HepG2 (cell line): Measurements from ENCODE around the gene FBXO5. TPM values are rescaled to one million over a fixed set of nuclear protein-coding genes. Genes with fewer than 3 reads are reported as not detected.

Experiments used
- GLI4 ChIP-seq: sonication (generic); formaldehyde crosslinking; IDR thresholded peaks from 2 replicates; pipeline ENCODE4 v1.5.1; 2020; ENCODE audit warnings: missing genetic modification reagents, mild to moderate bottlenecking, moderate library complexity, borderline replicate concordance
- HNRNPLL ChIP-seq: fragments of 200-400 bp; formaldehyde crosslinking; IDR thresholded peaks from 2 replicates; pipeline ENCODE4 v1.6.1; 2017; ENCODE audit warnings: mild to moderate bottlenecking, low read depth, low read length; ENCODE audit not compliant: poor library complexity, severe bottlenecking
- MAFK ChIP-seq, 2 experiments: IDR thresholded peaks in 1 of 2; conservative IDR thresholded peaks in 1 of 2; 2 replicates each; pipeline ENCODE4 v1.6.1; 2011; ENCODE audit warnings: improper control_type of control experiment in 2 of 2, low read length in 2 of 2
- MIXL1 ChIP-seq: IDR thresholded peaks from 2 replicates; pipeline ENCODE4 v1.6.1; 2016
- MTF1 ChIP-seq: sonication (generic); formaldehyde crosslinking; IDR thresholded peaks from 2 replicates; pipeline ENCODE4 v1.5.0; 2020; ENCODE audit warnings: missing genetic modification reagents
- NR2F6 ChIP-seq, 2 experiments: IDR thresholded peaks; 2 replicates each; pipeline ENCODE4 v1.6.1; 2016; ENCODE audit warnings: antibody characterized with exemption in 1 of 2, mild to moderate bottlenecking in 1 of 2
- TFAP4 ChIP-seq: sonication (generic); IDR thresholded peaks from 2 replicates; pipeline ENCODE4 v1.6.1; 2016; ENCODE audit warnings: low read depth, borderline replicate concordance
- ZMYM2 ChIP-seq: sonication (generic); formaldehyde crosslinking; IDR thresholded peaks from 2 replicates; pipeline ENCODE4 v1.8.0; 2022; ENCODE audit warnings: mild to moderate bottlenecking, missing genetic modification reagents
- ZNF136 ChIP-seq: sonication (generic); formaldehyde crosslinking; IDR thresholded peaks from 2 replicates; pipeline ENCODE4 v1.8.1; 2022; ENCODE audit warnings: low read depth, mild to moderate bottlenecking, moderate library complexity, missing genetic modification reagents
- ZNF160 ChIP-seq: sonication (generic); formaldehyde crosslinking; IDR thresholded peaks from 2 replicates; pipeline ENCODE4 v1.8.0; 2022; ENCODE audit warnings: mild to moderate bottlenecking, inconsistent platforms, missing genetic modification reagents
- ZNF367 ChIP-seq: sonication (generic); formaldehyde crosslinking; IDR thresholded peaks from 2 replicates; pipeline ENCODE4 v1.4.0; 2020; ENCODE audit warnings: missing genetic modification reagents, borderline replicate concordance
- ZNF652 ChIP-seq: IDR thresholded peaks from 2 replicates; pipeline ENCODE4 v1.6.1; 2016; ENCODE audit warnings: low read depth, borderline replicate concordance
- ZNF678 ChIP-seq: sonication (generic); formaldehyde crosslinking; IDR thresholded peaks from 2 replicates; pipeline ENCODE4 v1.4.0; 2020; ENCODE audit warnings: mild to moderate bottlenecking, missing genetic modification reagents
- ZNF761 ChIP-seq: sonication (generic); formaldehyde crosslinking; conservative IDR thresholded peaks from 2 replicates; pipeline ENCODE4 v1.4.0; 2020; ENCODE audit warnings: mild to moderate bottlenecking, missing genetic modification reagents
- ZNF839 ChIP-seq: sonication (generic); formaldehyde crosslinking; IDR thresholded peaks from 2 replicates; pipeline ENCODE4 v1.4.0; 2020; ENCODE audit warnings: missing genetic modification reagents, mild to moderate bottlenecking, borderline replicate concordance
- polyA plus RNA-seq, 8 experiments: library from polyadenylated mRNA; depleted of rRNA in 3 of 8; stranded (reverse) in 7 of 8; unstranded in 1 of 8; fragments of >200 nt; fragmentation: Illumina TruSeq in 4 of 8; extraction: Trizol in 4 of 8; gene quantifications; 2 replicates each; pipeline versions ENCODE4 v1.2.1 to v1.2.3, GENCODE V29; 2011 to 2016; ENCODE audit warnings: low read depth in 4 of 8, missing spikeins in 1 of 8, mixed read lengths in 1 of 8; ENCODE audit not compliant: insufficient read depth in 1 of 8
- total RNA-seq, 5 experiments: library from RNA; depleted of rRNA; stranded (reverse); fragments of >200 nt; fragmentation: Illumina TruSeq; extraction: Trizol; gene quantifications; 2 replicates each; pipeline ENCODE4 v1.2.3, GENCODE V29; 2016; ENCODE audit warnings: low read depth in 1 of 5
- TF ChIP-seq, protein P1 (sequence below): sonication (generic); formaldehyde crosslinking; IDR thresholded peaks from 2 replicates; pipeline ENCODE4 v1.4.0; 2020; ENCODE audit warnings: mild to moderate bottlenecking, missing genetic modification reagents, borderline replicate concordance
- TF ChIP-seq, protein P2 (sequence below): sonication (generic); formaldehyde crosslinking; IDR thresholded peaks from 2 replicates; pipeline ENCODE4 v1.5.0; 2020; ENCODE audit warnings: mild to moderate bottlenecking, missing genetic modification reagents, moderate library complexity
- TF ChIP-seq, protein P3 (sequence below): sonication (generic); formaldehyde crosslinking; IDR thresholded peaks from 2 replicates; pipeline ENCODE4 v1.4.0; 2020; ENCODE audit warnings: missing genetic modification reagents
- TF ChIP-seq, protein P4 (sequence below): sonication (generic); formaldehyde crosslinking; IDR thresholded peaks from 2 replicates; pipeline ENCODE4 v1.8.0; 2022; ENCODE audit warnings: missing genetic modification reagents, mild to moderate bottlenecking, borderline replicate concordance
- TF ChIP-seq, protein P5 (sequence below): sonication (generic); formaldehyde crosslinking; IDR thresholded peaks from 2 replicates; pipeline ENCODE4 v1.4.0; 2020; ENCODE audit warnings: missing genetic modification reagents

The FBXO5 gene
- total and polyA plus RNA-seq, 2 of the 13 experiments (the other 11 are each of a cell fraction or from before 2014, with no cell fraction given): 15.8 to 41.5 TPM

DNA sequence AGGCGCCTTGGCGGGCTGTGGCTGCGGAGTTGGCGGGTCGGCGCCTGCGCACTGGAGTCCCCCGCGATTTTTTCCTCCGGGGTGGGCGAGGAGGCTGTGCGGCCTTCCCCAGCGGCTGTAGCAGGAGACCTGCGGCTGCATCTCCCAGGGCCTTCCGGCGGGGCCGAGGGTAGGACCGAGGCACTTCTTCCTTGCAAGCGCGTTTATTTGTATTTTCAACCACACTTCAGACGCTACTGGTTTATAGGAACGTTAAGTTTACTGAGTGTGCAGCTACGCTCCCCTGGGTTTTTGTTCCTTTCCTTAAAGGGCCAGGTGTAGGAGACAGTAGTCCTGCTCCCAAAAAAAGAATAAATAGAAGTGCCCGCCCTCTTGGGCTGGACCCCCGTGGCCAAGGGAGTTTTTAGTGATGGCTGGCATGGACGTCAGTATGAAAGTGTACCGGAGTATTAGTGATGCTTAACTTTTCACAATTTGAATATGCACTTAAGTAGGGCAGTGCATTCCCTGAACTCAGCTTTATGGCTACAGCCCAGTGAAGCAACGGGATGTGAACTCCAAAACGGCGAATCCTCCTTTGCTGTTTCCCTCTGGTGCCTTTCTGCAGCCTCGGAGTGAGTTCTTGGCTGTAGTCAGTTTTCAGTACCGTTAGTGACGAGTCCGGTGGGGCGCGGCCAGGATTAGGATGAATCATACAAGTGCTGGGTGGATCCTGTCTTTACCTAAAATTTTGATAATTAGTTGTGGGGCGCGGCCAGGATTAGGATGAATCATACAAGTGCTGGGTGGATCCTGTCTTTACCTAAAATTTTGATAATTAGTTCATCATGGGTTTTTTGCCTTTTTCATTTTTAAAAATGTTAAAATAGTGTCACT lies 1.0 kb upstream of the FBXO5 start (continued):
- TF ChIP-seq NR2F6 (IDR thresholded peaks at IDR 0.05) (no peak; the same call in 1 of the 2 replicates), NR2F6 (CRISPR knock-in tag; IDR thresholded peaks at IDR 0.05) (0 out of 2 replicates have a peak, but pooled peaks have one; percentile 2), ZNF678 (CRISPR knock-in tag) (no peak), MAFK (conservative IDR thresholded peaks at IDR 0.05 in 1 of 2, IDR thresholded peaks at IDR 0.05 in 1 of 2; ENCODE audit: low read length in 2 of 2) (no peak), MTF1 (CRISPR knock-in tag) (no peak), ZNF160 (CRISPR knock-in tag) (peak; percentile 74; the same call in 1 of the 2 replicates), HNRNPLL (peak; percentile 96), GLI4 (0 out of 2 replicates have a peak, but pooled peaks have one; percentile 12), ZNF367 (CRISPR knock-in tag) (peak; percentile 25; the same call in 1 of the 2 replicates), ZNF761 (CRISPR knock-in tag) (no peak; the same call in 1 of the 2 replicates), ZNF652 (no peak), ZNF839 (CRISPR knock-in tag) (no peak), ZMYM2 (no peak), MIXL1 (no peak), ZNF136 (peak; percentile 34; the same call in 1 of the 2 replicates), TFAP4 (peak; percentile 33; the same call in 1 of the 2 replicates)
- TF ChIP-seq, protein P1, sequence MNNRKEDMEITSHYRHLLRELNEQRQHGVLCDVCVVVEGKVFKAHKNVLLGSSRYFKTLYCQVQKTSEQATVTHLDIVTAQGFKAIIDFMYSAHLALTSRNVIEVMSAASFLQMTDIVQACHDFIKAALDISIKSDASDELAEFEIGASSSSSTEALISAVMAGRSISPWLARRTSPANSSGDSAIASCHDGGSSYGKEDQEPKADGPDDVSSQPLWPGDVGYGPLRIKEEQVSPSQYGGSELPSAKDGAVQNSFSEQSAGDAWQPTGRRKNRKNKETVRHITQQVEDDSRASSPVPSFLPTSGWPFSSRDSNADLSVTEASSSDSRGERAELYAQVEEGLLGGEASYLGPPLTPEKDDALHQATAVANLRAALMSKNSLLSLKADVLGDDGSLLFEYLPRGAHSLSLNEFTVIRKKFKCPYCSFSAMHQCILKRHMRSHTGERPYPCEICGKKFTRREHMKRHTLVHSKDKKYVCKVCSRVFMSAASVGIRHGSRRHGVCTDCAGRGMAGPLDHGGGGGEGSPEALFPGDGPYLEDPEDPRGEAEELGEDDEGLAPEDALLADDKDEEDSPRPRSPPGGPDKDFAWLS (CRISPR knock-in tag): peak; percentile 51; the same call in 1 of the 2 replicates
- TF ChIP-seq, protein P2, sequence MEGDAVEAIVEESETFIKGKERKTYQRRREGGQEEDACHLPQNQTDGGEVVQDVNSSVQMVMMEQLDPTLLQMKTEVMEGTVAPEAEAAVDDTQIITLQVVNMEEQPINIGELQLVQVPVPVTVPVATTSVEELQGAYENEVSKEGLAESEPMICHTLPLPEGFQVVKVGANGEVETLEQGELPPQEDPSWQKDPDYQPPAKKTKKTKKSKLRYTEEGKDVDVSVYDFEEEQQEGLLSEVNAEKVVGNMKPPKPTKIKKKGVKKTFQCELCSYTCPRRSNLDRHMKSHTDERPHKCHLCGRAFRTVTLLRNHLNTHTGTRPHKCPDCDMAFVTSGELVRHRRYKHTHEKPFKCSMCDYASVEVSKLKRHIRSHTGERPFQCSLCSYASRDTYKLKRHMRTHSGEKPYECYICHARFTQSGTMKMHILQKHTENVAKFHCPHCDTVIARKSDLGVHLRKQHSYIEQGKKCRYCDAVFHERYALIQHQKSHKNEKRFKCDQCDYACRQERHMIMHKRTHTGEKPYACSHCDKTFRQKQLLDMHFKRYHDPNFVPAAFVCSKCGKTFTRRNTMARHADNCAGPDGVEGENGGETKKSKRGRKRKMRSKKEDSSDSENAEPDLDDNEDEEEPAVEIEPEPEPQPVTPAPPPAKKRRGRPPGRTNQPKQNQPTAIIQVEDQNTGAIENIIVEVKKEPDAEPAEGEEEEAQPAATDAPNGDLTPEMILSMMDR (CRISPR knock-in tag): 0 out of 2 replicates have a peak, but pooled peaks have one; percentile 10
- TF ChIP-seq, protein P3, sequence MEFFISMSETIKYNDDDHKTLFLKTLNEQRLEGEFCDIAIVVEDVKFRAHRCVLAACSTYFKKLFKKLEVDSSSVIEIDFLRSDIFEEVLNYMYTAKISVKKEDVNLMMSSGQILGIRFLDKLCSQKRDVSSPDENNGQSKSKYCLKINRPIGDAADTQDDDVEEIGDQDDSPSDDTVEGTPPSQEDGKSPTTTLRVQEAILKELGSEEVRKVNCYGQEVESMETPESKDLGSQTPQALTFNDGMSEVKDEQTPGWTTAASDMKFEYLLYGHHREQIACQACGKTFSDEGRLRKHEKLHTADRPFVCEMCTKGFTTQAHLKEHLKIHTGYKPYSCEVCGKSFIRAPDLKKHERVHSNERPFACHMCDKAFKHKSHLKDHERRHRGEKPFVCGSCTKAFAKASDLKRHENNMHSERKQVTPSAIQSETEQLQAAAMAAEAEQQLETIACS (CRISPR knock-in tag): 0 out of 2 replicates have a peak, but pooled peaks have one; percentile 38
- TF ChIP-seq, protein P4, sequence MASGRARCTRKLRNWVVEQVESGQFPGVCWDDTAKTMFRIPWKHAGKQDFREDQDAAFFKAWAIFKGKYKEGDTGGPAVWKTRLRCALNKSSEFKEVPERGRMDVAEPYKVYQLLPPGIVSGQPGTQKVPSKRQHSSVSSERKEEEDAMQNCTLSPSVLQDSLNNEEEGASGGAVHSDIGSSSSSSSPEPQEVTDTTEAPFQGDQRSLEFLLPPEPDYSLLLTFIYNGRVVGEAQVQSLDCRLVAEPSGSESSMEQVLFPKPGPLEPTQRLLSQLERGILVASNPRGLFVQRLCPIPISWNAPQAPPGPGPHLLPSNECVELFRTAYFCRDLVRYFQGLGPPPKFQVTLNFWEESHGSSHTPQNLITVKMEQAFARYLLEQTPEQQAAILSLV: 0 out of 2 replicates have a peak, but pooled peaks have one; percentile 4
- TF ChIP-seq, protein P5, sequence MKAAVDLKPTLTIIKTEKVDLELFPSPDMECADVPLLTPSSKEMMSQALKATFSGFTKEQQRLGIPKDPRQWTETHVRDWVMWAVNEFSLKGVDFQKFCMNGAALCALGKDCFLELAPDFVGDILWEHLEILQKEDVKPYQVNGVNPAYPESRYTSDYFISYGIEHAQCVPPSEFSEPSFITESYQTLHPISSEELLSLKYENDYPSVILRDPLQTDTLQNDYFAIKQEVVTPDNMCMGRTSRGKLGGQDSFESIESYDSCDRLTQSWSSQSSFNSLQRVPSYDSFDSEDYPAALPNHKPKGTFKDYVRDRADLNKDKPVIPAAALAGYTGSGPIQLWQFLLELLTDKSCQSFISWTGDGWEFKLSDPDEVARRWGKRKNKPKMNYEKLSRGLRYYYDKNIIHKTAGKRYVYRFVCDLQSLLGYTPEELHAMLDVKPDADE (CRISPR knock-in tag): no peak
